ENCODE measurements around the gene ABL1.

The ABL1 gene

DNA sequence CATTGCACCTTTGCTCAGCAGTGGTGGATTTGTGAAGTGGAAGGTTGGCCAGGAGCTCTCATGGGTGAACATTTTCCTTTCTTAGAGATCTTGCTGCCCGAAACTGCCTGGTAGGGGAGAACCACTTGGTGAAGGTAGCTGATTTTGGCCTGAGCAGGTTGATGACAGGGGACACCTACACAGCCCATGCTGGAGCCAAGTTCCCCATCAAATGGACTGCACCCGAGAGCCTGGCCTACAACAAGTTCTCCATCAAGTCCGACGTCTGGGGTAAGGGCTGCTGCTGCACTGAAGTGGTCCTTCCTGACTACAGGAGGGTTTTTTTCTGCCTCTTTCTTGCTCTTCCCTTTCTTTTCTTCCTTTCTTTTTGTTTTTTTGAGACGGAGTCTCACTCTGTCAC is 39.7 kb downstream of the ABL1 start:
- no peak overlapping the region for H3K4me3 ChIP-seq (ENCODE audit: low read depth, low read length)

DNA sequence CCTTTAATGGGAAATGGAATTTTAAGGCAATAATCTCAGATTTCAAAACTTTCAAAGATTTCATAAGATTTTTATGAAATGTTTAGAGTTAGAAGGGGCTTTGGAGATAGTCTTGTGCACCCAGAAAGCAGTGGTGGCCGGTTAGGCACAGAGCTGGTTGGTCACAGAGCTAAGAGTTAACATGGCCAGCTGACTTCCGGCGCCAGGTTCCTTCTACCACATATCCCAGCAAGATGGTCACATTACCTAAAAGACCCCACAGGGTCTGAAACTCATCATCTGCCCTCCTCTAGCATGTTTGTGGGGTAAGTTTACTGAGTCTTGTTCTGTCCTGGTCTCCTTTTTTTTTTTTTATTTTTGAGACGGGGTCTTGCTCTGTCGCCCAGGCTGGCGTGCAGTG is 42.2 kb downstream of the ABL1 start:
- TF ChIP-seq, protein P1, sequence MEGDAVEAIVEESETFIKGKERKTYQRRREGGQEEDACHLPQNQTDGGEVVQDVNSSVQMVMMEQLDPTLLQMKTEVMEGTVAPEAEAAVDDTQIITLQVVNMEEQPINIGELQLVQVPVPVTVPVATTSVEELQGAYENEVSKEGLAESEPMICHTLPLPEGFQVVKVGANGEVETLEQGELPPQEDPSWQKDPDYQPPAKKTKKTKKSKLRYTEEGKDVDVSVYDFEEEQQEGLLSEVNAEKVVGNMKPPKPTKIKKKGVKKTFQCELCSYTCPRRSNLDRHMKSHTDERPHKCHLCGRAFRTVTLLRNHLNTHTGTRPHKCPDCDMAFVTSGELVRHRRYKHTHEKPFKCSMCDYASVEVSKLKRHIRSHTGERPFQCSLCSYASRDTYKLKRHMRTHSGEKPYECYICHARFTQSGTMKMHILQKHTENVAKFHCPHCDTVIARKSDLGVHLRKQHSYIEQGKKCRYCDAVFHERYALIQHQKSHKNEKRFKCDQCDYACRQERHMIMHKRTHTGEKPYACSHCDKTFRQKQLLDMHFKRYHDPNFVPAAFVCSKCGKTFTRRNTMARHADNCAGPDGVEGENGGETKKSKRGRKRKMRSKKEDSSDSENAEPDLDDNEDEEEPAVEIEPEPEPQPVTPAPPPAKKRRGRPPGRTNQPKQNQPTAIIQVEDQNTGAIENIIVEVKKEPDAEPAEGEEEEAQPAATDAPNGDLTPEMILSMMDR (IDR thresholded peaks at IDR 0.05; ENCODE audit: borderline replicate concordance, insufficient read depth, low read depth, low read length), result no peak
- H3K4me3 ChIP-seq (ENCODE audit: low read depth, low read length), result no peak overlapping the region

More for the DNA sequence above, 39.7 kb downstream of the ABL1 start:
- TF ChIP-seq, protein P1 (IDR thresholded peaks at IDR 0.05; ENCODE audit: borderline replicate concordance, insufficient read depth, low read depth, low read length), result no peak

DNA sequence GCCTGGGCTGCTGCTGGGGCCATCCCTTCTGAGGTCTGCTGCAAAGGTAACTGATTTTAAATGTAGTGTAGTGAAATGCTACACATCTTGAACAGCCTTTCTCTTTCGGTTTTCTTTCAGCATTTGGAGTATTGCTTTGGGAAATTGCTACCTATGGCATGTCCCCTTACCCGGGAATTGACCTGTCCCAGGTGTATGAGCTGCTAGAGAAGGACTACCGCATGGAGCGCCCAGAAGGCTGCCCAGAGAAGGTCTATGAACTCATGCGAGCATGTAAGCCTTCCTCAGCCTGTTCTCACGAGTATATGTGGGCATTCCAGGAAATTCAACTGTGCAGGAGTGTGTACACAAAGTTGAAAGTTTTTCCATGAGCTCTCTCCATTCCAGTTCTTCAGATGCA is 43.2 kb downstream of the ABL1 start:
- no peak overlapping the region for H3K4me3 ChIP-seq (ENCODE audit: low read depth, low read length)
- TF ChIP-seq, protein P1 (IDR thresholded peaks at IDR 0.05; ENCODE audit: borderline replicate concordance, insufficient read depth, low read depth, low read length), result no peak

DNA sequence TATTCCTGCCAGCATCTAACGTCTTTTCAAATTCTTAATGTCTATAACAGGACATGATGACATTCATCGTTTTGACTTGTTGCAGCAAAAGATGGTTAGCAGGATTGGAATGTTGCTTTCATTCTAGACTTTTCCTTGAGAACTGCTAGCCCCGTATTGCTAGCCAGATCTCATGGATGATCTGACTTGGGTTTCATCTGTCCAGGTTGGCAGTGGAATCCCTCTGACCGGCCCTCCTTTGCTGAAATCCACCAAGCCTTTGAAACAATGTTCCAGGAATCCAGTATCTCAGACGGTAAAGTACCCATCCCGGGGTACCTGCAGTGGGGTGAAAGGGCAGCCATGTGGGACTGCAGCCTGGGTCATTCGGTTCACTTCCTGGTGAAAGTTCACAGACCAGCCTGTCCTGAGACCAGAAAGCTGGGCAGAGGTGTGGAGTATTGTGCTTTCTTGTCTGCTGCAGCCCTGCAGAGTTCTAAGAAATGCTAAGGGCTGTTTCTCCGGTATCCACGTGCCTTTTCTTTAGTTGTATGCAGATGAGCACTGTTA is 44.9 kb downstream of the ABL1 start:
- H3K4me3 ChIP-seq (ENCODE audit: low read depth, low read length), result no peak overlapping the region
- TF ChIP-seq, protein P1 (IDR thresholded peaks at IDR 0.05; ENCODE audit: borderline replicate concordance, insufficient read depth, low read depth, low read length), result no peak

DNA sequence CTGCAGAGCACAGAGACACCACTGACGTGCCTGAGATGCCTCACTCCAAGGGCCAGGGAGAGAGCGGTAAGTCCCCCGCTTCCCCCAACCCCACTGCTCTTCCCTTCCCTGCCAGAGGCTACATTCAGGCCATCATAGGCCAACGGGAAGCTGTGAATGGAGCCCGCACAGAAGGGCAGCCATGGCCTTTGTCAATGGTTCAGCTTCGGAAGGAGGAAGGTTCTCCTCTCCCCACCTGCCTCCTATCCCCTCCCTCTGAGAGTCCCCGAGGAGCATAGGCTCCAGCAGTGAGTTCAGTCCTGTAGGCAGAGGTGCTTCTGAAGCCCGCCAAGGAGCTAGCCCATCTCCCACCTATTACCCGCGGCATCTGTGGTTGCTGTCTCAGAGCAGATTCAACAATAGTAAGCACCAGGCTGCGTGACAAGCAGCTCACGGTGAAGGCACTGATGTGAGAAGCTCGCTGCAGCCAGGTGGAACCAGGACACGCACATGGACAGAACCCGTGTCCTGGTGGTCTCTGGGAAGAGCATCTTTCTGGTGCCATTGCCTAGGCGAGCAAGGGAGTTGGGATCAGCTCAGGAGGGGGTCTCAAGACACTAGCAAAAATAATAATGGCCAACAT is 45.7 kb downstream of the ABL1 start:
- TF ChIP-seq, protein P1 (IDR thresholded peaks at IDR 0.05; ENCODE audit: borderline replicate concordance, insufficient read depth, low read depth, low read length), result no peak
- H3K4me3 ChIP-seq (ENCODE audit: low read depth, low read length), result no peak overlapping the region

DNA sequence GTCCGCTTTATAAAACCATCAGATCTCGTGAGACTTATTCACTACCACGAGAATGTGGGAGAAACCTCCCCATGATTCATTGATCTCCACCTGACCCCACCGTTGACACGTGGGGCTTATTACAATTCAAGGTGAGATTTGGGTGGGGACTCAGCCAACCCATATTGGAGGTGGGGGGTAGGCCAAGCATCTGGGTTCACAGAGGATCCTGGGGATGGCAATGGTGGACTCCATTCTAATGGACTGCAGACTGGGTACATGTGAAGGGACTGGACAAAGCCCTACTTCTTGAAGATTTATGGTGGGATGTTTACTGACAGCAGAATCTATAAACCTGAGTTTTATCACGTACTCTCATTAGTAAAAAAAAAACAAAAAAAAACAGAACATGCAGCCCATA is 46.5 kb downstream of the ABL1 start:
- TF ChIP-seq, protein P1 (IDR thresholded peaks at IDR 0.05; ENCODE audit: borderline replicate concordance, insufficient read depth, low read depth, low read length), result no peak
- H3K4me3 ChIP-seq (ENCODE audit: low read depth, low read length), result no peak overlapping the region

DNA sequence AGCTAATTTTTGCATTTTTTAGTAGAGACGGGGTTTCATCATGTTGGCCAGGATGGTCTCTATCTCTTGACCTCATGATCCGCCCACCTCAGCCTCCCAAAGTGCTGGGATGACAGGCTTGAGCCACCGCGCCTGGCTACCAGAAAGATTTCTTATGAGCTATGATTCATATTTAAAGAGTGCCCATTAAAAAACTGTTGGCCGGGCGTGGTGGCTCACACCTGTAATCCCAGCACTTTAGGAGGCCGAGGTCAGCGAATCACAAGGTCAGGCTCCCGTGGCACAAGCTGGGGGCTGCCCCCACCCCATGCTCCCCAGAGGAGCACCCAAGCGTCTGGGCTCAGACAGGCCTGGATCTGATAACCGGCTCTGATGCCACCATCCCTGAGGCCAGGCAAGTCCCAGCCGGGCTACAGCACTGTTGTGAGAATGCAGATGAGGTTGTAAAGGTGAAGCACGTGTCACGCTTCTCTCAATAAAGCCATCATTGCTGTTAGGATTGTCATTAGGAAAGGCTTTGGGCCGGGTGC is 47.7 kb downstream of the ABL1 start:
- no peak overlapping the region for H3K4me3 ChIP-seq (ENCODE audit: low read depth, low read length)
- TF ChIP-seq, protein P1 (IDR thresholded peaks at IDR 0.05; ENCODE audit: borderline replicate concordance, insufficient read depth, low read depth, low read length), result no peak
